ENCODE results near the gene ARHGEF7.
"Not testable (repeated sequence)": the region's sequence is repeated elsewhere in the genome, so short reads cannot be mapped to it uniquely, and the experiment has no call there.

ARHGEF7 gene

GRCh38 chr13:111115061-111115964 lies at the start of gene ARHGEF7:
Gene ARHGEF7, plus strand, starts transcription at chr13:111115310. Its CDS starts 217 bp downstream, at chr13:111115527.
- no peak for TF ChIP-seq CTCF (IDR thresholded peaks at IDR 0.05; ENCODE audit: control insufficient read depth, insufficient read depth, low read depth, low read length, missing control alignments)
- DNase-seq (ENCODE audit: low read depth), result no peak
- H3K4me3 ChIP-seq (ENCODE audit: control insufficient read depth, low read depth, low read length), result peak within 1 kb of the TSS; percentile 59

DNA sequence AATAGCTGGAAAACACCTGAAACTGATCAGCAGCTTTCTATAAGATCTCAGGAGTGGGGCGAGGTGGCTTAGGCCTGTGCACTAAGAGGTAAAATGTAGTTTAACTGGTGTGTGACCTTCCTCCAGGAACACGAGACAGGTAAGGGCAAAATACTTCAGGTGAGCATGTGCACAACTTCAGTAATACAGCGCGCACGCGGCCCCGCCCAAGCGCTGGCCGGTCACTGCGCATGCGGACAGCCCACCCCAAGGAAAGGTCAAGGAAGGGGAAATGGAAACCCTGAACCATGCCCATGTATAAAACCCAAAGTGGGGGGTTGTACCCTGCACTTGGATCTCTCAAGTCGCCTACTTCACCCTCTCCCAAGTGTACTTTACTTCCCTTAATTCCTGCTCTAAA lies 49.4 kb upstream of the ARHGEF7 start:
- no peak overlapping the region for H3K4me3 ChIP-seq (ENCODE audit: control insufficient read depth, low read depth, low read length)
- no peak for DNase-seq (ENCODE audit: low read depth)
- TF ChIP-seq CTCF (IDR thresholded peaks at IDR 0.05; ENCODE audit: control insufficient read depth, insufficient read depth, low read depth, low read length, missing control alignments), result no peak

GRCh38 chr13:111066544-111066943 lies 48.6 kb upstream of the ARHGEF7 start:
- no peak for DNase-seq (ENCODE audit: low read depth)
- TF ChIP-seq CTCF (IDR thresholded peaks at IDR 0.05; ENCODE audit: control insufficient read depth, insufficient read depth, low read depth, low read length, missing control alignments), result no peak
- no peak overlapping the region for H3K4me3 ChIP-seq (ENCODE audit: control insufficient read depth, low read depth, low read length)

DNA sequence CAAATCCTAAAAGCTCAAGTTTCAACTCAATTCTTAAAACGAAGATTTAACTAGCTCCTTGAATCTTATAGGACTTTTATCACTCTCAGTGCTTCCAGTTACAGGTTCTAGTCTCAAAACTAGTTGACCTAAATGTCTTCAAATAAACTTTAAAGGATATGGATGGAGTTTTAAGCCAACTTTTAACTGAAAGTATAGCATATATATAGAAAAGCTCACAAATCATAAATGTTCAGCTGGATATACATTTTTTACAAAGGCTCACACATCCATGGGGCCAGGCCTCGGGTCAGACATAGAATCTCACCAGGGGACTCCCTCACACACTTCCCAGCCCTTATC lies 47.1 kb upstream of the ARHGEF7 start:
- no peak overlapping the region for H3K4me3 ChIP-seq (ENCODE audit: control insufficient read depth, low read depth, low read length)
- TF ChIP-seq CTCF (IDR thresholded peaks at IDR 0.05; ENCODE audit: control insufficient read depth, insufficient read depth, low read depth, low read length, missing control alignments), result no peak
- DNase-seq (ENCODE audit: low read depth), result no peak

GRCh38 chr13:111071120-111071519 lies 44.0 kb upstream of the ARHGEF7 start:
- not testable (repeated sequence) for DNase-seq (ENCODE audit: low read depth); H3K4me3 ChIP-seq (ENCODE audit: control insufficient read depth, low read depth, low read length)
- TF ChIP-seq CTCF (IDR thresholded peaks at IDR 0.05; ENCODE audit: control insufficient read depth, insufficient read depth, low read depth, low read length, missing control alignments), result peak; percentile 38

- DNase-seq (ENCODE audit: low read depth); H3K4me3 ChIP-seq (ENCODE audit: control insufficient read depth, low read depth, low read length): not testable (repeated sequence)
Observed at GRCh38 chr13:111071526-111071925, 43.6 kb upstream of the ARHGEF7 start.

DNA sequence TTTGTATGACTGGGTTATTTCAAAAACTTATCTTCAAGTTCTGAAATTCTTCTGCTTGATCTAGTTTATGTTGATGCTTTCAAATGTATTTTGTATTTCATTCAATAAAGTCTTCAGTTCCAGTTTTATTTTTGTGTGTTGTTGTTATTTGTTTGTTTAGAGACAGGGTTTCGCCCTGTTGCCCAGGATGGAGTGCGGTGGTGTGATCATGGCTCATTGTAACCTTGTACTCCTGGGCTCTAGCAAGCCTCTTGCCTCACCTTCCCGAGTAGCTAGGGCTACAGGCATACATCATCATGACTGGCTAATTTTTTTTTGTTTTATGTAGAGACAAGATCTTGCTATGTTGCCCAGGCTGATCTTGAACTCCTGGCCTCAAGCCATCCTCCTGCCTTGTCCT lies 40.3 kb upstream of the ARHGEF7 start:
- H3K4me3 ChIP-seq (ENCODE audit: control insufficient read depth, low read depth, low read length), result no peak overlapping the region
- no peak for TF ChIP-seq CTCF (IDR thresholded peaks at IDR 0.05; ENCODE audit: control insufficient read depth, insufficient read depth, low read depth, low read length, missing control alignments)
- DNase-seq (ENCODE audit: low read depth), result no peak
